GM19193 (cell line): Measurements from ENCODE around the gene MTHFD1.

Experiments
- POLR2A ChIP-seq: IDR thresholded peaks from 4 replicates; pipeline ENCODE4 v1.6.1; 2011; ENCODE audit not compliant: insufficient read depth, insufficient read length; ENCODE audit errors: extremely low read depth

The MTHFD1 gene

DNA sequence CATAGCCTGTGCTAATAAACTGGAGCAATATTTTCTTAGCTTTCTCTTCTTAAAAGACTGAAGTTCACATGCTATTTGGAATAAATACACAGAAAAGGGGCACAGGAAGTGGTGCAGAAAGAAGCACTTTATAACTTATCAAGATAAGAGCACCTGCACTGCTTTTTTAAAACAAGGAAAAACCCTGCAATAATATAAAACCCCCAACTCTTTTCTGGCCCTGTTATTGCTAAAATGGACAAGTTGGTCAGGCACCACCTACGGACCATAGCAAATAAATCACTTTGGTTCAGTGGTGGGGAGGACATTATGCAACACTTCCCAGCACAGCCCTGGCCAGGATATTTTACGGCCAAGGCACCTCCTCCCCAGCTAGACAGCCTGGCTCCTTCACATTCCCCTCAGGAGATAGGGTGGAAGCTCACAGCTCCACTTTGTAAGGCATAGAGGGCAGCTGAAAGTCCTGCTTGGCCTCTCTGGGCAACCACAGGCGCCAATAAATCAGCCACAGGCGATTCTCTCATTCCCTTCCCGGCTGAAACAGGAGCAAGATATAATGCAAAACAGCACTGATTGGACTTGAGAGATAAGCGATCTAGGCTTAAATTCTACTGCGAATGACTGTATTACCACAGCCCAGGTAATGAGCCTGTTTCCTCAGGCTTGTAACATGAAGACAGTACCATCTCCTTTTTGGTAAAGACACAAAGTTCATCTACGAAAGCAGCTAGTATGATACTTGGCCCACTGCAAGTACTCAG, 113.4 kb downstream of the MTHFD1 start:
- no peak for TF ChIP-seq POLR2A

DNA sequence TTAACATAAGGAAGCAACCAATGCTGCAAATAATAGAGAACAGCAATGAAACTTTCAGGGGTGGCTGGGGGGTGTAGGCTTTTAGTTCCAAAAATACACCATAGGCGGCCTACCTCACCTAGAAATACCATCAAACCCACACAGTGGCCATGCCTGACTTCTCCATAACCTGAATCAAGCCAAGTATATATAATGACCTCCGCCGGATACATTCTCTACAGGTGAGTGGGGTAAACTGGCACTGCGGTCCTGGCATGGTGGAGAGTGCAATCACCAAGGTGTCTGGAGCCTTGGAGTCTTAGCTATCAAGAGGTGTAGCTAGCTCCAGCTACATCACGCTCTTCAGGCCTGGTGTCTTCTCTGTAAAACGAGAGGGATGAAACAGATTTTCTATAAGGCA, 114.3 kb downstream of the MTHFD1 start:
- no peak for TF ChIP-seq POLR2A

GRCh38 chr14:64502887-64503433, 114.8 kb downstream of the MTHFD1 start:
- no peak for TF ChIP-seq POLR2A

GRCh38 chr14:64503434-64504309, 115.5 kb downstream of the MTHFD1 start, which contains the start of gene ZBTB25:
TSS of gene ZBTB25 (minus strand) at chr14:64503838. CDS start at chr14:64490533, 13,305 bp downstream.
- TF ChIP-seq POLR2A = peak; percentile 80

- TF ChIP-seq POLR2A = peak; percentile 81
These were observed 116.2 kb downstream of the MTHFD1 start, which contains the start of gene ZBTB1 for GRCh38 chr14:64504310-64504896. TSS of gene ZBTB1 (plus strand) at chr14:64504770. CDS start at chr14:64521505, 16,735 bp downstream.

DNA sequence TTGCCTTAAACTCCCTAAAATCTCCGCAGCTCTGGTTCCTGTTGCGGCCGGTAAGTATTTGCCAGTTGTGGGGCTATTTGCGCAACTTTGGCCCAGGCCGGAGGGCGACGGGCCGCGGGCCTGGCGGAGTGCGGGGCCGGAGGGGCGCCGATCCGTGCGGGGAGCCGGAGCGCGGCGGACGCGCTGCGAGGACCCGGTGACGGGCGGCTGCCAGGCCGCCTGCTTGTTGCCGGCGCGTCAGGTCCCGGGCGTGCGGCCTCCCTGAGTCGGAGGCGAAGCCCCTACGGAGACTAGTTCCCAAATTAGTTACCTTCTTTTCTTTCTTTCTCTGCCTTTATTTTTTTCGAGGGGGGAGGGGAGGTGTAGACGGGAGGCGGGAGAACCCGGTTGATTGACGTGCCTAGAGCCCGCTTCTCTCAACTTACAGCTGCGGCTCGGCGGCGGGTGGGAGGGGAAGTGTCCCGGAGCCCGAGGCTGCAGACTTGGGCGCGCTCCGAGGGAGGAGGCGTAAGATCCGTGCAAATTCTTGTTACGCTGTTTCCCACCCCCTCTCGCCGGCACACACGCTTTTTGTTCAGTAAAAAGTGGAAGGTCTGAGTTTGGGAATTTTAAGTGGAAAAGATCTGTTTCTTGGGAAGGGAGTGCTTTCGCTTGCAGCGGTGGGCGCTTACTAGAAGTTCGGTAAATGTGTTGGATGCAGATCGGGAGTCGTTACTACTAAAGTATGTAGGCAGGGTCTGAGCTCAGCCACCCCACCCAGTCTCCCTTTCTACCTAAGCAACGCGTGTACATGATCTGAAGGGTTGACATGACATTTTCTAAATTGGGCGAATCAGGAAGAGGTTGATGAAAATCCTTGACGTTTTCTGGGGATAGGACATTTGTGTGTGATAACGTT, 117.0 kb downstream of the MTHFD1 start:
- TF ChIP-seq POLR2A = no peak

DNA sequence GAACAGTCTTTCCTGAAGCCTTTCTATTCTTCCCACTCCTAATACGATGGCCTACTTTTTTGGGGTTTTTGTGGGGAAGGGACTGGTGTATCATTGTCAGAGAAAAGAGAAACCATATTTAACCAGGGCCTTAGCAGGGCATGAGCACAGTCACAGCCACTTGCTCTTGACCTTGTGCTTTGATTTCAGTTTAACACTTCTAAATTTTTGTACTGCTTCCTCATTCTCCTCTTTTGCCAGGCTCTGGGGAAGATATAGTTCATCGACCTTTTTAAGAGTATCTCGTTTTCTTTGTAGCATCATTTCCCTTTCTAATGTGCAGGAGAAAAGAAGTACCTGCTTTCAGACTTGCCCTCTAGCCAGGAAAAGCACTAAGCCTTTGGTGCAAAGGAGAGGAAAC, 118.6 kb downstream of the MTHFD1 start:
- no peak for TF ChIP-seq POLR2A

DNA sequence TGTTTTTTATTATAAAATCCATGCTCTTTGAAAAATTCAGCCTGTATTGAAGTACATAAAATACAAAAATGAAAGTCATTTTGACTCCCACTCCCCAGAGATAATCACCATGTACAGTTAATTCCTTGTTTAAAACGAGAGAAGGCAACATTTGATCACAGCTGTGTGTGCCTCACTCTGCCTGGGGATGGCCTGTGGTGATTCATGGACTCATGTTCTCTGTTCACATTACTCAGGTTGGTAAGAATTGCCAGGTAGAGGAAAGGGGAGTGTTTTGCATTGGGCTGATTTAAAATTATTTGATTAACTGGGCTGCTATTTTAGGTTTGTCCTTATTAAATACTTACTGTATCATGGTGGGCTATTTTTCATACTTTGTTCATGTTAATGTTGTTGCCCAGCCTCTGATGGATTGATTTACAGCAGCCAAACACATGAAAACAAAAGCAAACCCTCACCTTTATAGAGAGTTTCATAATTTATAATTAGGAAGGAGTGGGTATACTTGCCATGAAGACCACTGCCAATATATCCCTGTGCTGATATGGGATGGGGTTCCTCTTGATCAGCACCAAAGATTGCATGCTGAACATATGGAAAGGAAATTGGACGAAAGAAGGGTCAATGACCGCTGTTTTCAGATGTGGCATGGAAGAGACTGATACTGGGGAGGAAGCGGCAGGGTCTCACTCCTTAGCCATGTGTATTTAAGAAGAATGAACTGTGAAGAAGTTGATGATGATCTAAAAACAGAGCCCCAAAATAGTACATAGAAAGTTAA, 119.4 kb downstream of the MTHFD1 start:
- TF ChIP-seq POLR2A = no peak

GRCh38 chr14:64508215-64508776, 120.1 kb downstream of the MTHFD1 start:
- TF ChIP-seq POLR2A = no peak

DNA sequence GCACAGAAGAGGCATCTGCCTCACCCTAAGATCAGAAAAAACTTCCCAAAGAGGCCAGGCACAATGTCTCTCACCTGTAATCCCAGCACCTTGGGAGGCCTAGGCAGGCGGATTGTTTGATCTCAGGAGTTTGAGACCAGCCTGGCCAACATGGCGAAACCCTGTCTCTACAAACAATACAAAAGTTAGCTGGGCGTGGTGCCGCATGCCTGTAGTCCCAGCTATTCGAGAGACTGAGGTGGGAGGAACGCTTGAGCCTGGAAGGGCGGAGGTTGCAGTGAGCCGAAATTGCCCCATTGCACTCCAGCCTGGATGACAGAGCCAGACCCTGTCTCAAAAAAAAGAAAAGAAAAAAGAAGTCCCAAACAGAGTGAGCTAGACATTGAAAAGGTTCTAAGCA, 120.9 kb downstream of the MTHFD1 start:
- no peak for TF ChIP-seq POLR2A
